Measurements from ENCODE around the gene SF3A2. TPM values are rescaled to one million over a fixed set of nuclear protein-coding genes. Genes with fewer than 3 reads are reported as not detected.

Gene SF3A2
- total and polyA plus RNA-seq, 2 experiments from 2014 or later, result 67.7 to 128 TPM

GRCh38 chr19:2243274-2244124 is 6.9 kb downstream of the SF3A2 start (continued):
- TF ChIP-seq REST (IDR thresholded peaks at IDR 0.05; ENCODE audit: unreplicated experiment), result no peak
- no peak for TF ChIP-seq ETS1 (IDR thresholded peaks at IDR 0.05)
- no peak for TF ChIP-seq NANOG (IDR thresholded peaks at IDR 0.05; ENCODE audit: borderline replicate concordance)
- no peak for TF ChIP-seq POLR2AphosphoS5 (IDR thresholded peaks at IDR 0.05; ENCODE audit: low read depth)

GRCh38 chr19:2244125-2244411 is 7.4 kb downstream of the SF3A2 start:
- TF ChIP-seq CTCF (conservative IDR thresholded peaks at IDR 0.05; ENCODE audit: low read depth in 2 of 2), result no peak

GRCh38 chr19:2244486-2244885 is 7.9 kb downstream of the SF3A2 start:
- no peak overlapping the region for H3K27ac ChIP-seq (ENCODE audit: low read depth)
- peaks cover 21% of the 10 kb centered on the region for H3K4me1 Mint-ChIP-seq
- peaks cover 54% of the 10 kb centered on the region for H3K36me3 Mint-ChIP-seq (ENCODE audit: low read depth)
- ATAC-seq (no peak), DNase-seq (ENCODE audit: low spot score) (no peak)
- H3K27me3 ChIP-seq (ENCODE audit: insufficient read depth), result no peaks in the 10 kb centered on the region
- H4K20me1 ChIP-seq (replicated peaks; ENCODE audit: insufficient read depth), result peaks cover 31% of the 10 kb centered on the region
- no peak overlapping the region for H3K27ac Mint-ChIP-seq
- H3K4me1 ChIP-seq (ENCODE audit: insufficient read depth), result peaks cover 13% of the 10 kb centered on the region
- peaks cover 43% of the 10 kb centered on the region for H3K79me2 ChIP-seq (replicated peaks; ENCODE audit: insufficient read depth)
- no peaks in the 10 kb centered on the region for H3K9me3 Mint-ChIP-seq
- no peak overlapping the region for H3K4me3 Mint-ChIP-seq
- peaks cover 2% of the 10 kb centered on the region for H3K27me3 Mint-ChIP-seq (ENCODE audit: insufficient read depth, low read depth, poor library complexity)
- H2AFZ ChIP-seq, result no peak overlapping the region
- 0 out of 2 replicates have a peak, but pooled peaks cover 8% of the 10 kb centered on the region for H3F3A ChIP-seq (replicated peaks; ENCODE audit: low read depth)
- H3K9me2 ChIP-seq (ENCODE audit: insufficient read depth), result no peaks in the 10 kb centered on the region
- H3K4me3 ChIP-seq, result no peak overlapping the region
- peaks cover 13% of the 10 kb centered on the region for H3K36me3 ChIP-seq (ENCODE audit: insufficient read depth)
- no peak overlapping the region for H3K4me2 ChIP-seq
- TF ChIP-seq EZH2phosphoT487 (IDR thresholded peaks at IDR 0.05; ENCODE audit: unreplicated experiment), result no peak
- no peak for TF ChIP-seq REST (IDR thresholded peaks at IDR 0.05; ENCODE audit: unreplicated experiment)

More at GRCh38 chr19:2244125-2244411, 7.4 kb downstream of the SF3A2 start:
- Histone ChIP-seq H2AFZ (no peak overlapping the region), H3K36me3 (ENCODE audit: insufficient read depth) (peaks cover 13% of the 10 kb centered on the region), H3F3A (replicated peaks; ENCODE audit: low read depth) (0 out of 2 replicates have a peak, but pooled peaks cover 8% of the 10 kb centered on the region), H3K4me3 (no peak overlapping the region), H3K27me3 (ENCODE audit: insufficient read depth) (no peaks in the 10 kb centered on the region), H3K27ac (ENCODE audit: low read depth) (no peak overlapping the region), H3K9me2 (ENCODE audit: insufficient read depth) (no peaks in the 10 kb centered on the region), H4K20me1 (replicated peaks; ENCODE audit: insufficient read depth) (peaks cover 36% of the 10 kb centered on the region), H3K79me2 (replicated peaks; ENCODE audit: insufficient read depth) (peaks cover 48% of the 10 kb centered on the region), H3K4me2 (no peak overlapping the region), H3K4me1 (ENCODE audit: insufficient read depth) (peaks cover 17% of the 10 kb centered on the region)
- Mint-ChIP-seq H3K4me1 (peaks cover 23% of the 10 kb centered on the region), H3K9me3 (no peaks in the 10 kb centered on the region), H3K4me3 (no peak overlapping the region), H3K27me3 (ENCODE audit: insufficient read depth, low read depth, poor library complexity) (peaks cover 2% of the 10 kb centered on the region), H3K36me3 (ENCODE audit: low read depth) (peaks cover 54% of the 10 kb centered on the region), H3K27ac (no peak overlapping the region)
- DNase-seq (ENCODE audit: low spot score) (no peak), ATAC-seq (no peak)

All from GM23338 (cell line).